GM23248 (cell line): ENCODE results near the gene PER3. TPM values are rescaled to one million over a fixed set of nuclear protein-coding genes. Genes with fewer than 3 reads are reported as not detected.

ENCODE experiments used
- DNase-seq: peaks from one replicate; pipeline ENCODE4 v3.0.0-alpha.2; 2015
- H2AFZ ChIP-seq: fragments of 200-600 bp; sonication (generic); 2 replicates; pipeline ENCODE4 v1.6.1; 2016; ENCODE audit warnings: antibody characterized with exemption
- H3F3A ChIP-seq: fragments of 200-600 bp; sonication (generic); 2 replicates; pipeline ENCODE4 v1.6.1; 2016; ENCODE audit warnings: mild to moderate bottlenecking, antibody characterized with exemption, mixed run types; ENCODE audit not compliant: insufficient read depth
- H3K27ac ChIP-seq: fragments of 200-600 bp; sonication (generic); 2 replicates; pipeline ENCODE4 v1.5.1; 2016; ENCODE audit warnings: mild to moderate bottlenecking
- H3K27me3 ChIP-seq: fragments of 200-600 bp; sonication (generic); replicated peaks from 2 replicates; pipeline ENCODE4 v1.6.1; 2016; ENCODE audit warnings: mild to moderate bottlenecking; ENCODE audit not compliant: insufficient read depth
- H3K36me3 ChIP-seq: fragments of 200-600 bp; sonication (generic); 2 replicates; pipeline ENCODE4 v1.6.1; 2016; ENCODE audit warnings: low read depth, mild to moderate bottlenecking
- H3K4me1 ChIP-seq: fragments of 200-600 bp; sonication (generic); 2 replicates; pipeline ENCODE4 v1.6.1; 2016; ENCODE audit warnings: mild to moderate bottlenecking; ENCODE audit not compliant: insufficient read depth
- H3K4me2 ChIP-seq: fragments of 200-600 bp; sonication (generic); one replicate; pipeline ENCODE4 v1.6.1; 2016; ENCODE audit warnings: mild to moderate bottlenecking; ENCODE audit not compliant: unreplicated experiment
- H3K4me3 ChIP-seq: fragments of 200-600 bp; sonication (generic); 2 replicates; pipeline ENCODE4 v1.5.1; 2016; ENCODE audit warnings: mild to moderate bottlenecking
- H3K79me2 ChIP-seq: fragments of 200-600 bp; sonication (generic); 2 replicates; pipeline ENCODE4 v1.6.1; 2016; ENCODE audit warnings: mild to moderate bottlenecking; ENCODE audit not compliant: insufficient read depth
- H3K9ac ChIP-seq: fragments of 200-600 bp; sonication (generic); 2 replicates; pipeline ENCODE4 v1.6.1; 2016; ENCODE audit warnings: mild to moderate bottlenecking
- H3K9me2 ChIP-seq: fragments of 200-600 bp; sonication (generic); 2 replicates; pipeline ENCODE4 v1.6.1; 2016; ENCODE audit warnings: mixed run types, mild to moderate bottlenecking, moderate library complexity; ENCODE audit not compliant: insufficient read depth
- H3K9me3 ChIP-seq: fragments of 200-600 bp; sonication (generic); one replicate; pipeline ENCODE4 v1.6.1; 2017; ENCODE audit warnings: low read depth
- H4K20me1 ChIP-seq: fragments of 200-600 bp; sonication (generic); 2 replicates; pipeline ENCODE4 v1.6.0; 2016; ENCODE audit not compliant: insufficient read depth
- EZH2 ChIP-seq: fragments of 200-600 bp; sonication (generic); IDR thresholded peaks from 2 replicates; pipeline ENCODE4 v1.6.1; 2018; ENCODE audit warnings: antibody characterized with exemption, mild to moderate bottlenecking; ENCODE audit not compliant: insufficient read depth, poor library complexity, severe bottlenecking
- EZH2phosphoT487 ChIP-seq: fragments of 200-600 bp; sonication (generic); IDR thresholded peaks from 2 replicates; pipeline ENCODE4 v1.6.1; 2018; ENCODE audit warnings: antibody characterized with exemption, moderate library complexity, mild to moderate bottlenecking, low read depth; ENCODE audit not compliant: insufficient read depth
- WGBS, 2 experiments: methylation state at CpG; one replicate each; pipeline ENCODE4 v1.1.6; 2015 to 2017; ENCODE audit warnings: low lambda C conversion rate in 2 of 2, low coverage in 1 of 2; ENCODE audit errors: missing lambda C conversion rate in 2 of 2; 5-methylcytosine and 5-hydroxymethylcytosine counted together
- in situ Hi-C: fragments of 300-500 bp; cut with MboI; formaldehyde crosslinking; loops from 2 replicates; pipeline ENCODE4 v1.15.0; 2020
- polyA plus RNA-seq: library from polyadenylated mRNA; unstranded; fragments of >200 nt; fragmentation: Nextera tagmentation; extraction: Ambion mirVana; gene quantifications from 2 replicates; pipeline ENCODE4 v1.2.1, GENCODE V29; 2016
- total RNA-seq: library from RNA; depleted of rRNA; stranded (reverse); fragments of >200 nt; shearing (Covaris generic); gene quantifications from 2 replicates; pipeline ENCODE4 v1.2.3, GENCODE V29; 2014

PER3 gene
- total and polyA plus RNA-seq, 2 experiments from 2014 or later = 1.1 to 2.4 TPM

DNA sequence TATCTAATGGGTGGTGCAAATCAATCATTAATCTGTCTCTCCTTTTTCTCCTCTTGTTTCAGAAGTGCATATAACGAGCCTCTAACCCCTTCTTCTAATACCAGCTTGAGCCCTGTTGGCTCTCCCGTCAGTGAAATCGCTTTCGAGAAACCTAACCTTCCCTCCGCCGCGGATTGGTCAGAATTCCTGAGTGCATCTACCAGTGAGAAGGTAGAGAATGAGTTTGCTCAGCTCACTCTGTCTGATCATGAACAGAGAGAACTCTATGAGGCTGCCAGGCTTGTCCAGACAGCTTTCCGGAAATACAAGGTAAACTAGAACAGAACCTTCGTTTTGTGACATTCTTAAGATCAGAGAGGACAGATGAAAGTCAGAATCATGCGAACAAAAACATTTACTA, 38.3 kb upstream of the PER3 start:
- Histone ChIP-seq H3F3A (no peaks in the 10 kb centered on the region), H3K27me3 (no peaks in the 10 kb centered on the region; the same call in 1 of the 2 replicates), H3K79me2 (no peaks in the 10 kb centered on the region), H3K9me2 (no peaks in the 10 kb centered on the region), H3K4me1 (no peaks in the 10 kb centered on the region), H3K4me3 (no peak overlapping the region), H3K27ac (no peak overlapping the region), H4K20me1 (no peaks in the 10 kb centered on the region), H3K36me3 (no peaks in the 10 kb centered on the region), H3K4me2 (no peak overlapping the region), H3K9me3 (no peaks in the 10 kb centered on the region), H2AFZ (no peak overlapping the region), H3K9ac (no peak overlapping the region)
- in situ Hi-C loops = loop anchor here (5.0 kb wide), 1 partner anchor 73 kb away; no protein-coding TSS in a partner anchor
- DNase-seq = no peak
- no peak for TF ChIP-seq EZH2
- no peak for TF ChIP-seq EZH2phosphoT487
- 80 to 81% methylated on average over 10 of the region's 10 CpGs for WGBS, 2 experiments

GRCh38 chr1:7747605-7748004, 36.5 kb upstream of the PER3 start:
- no peak for TF ChIP-seq EZH2phosphoT487
- no peak for TF ChIP-seq EZH2
- Histone ChIP-seq H3K4me3 (no peak overlapping the region), H4K20me1 (no peaks in the 10 kb centered on the region), H3K79me2 (no peaks in the 10 kb centered on the region), H3K27me3 (no peaks in the 10 kb centered on the region; the same call in 1 of the 2 replicates), H3K9me3 (no peaks in the 10 kb centered on the region), H3K36me3 (no peaks in the 10 kb centered on the region), H2AFZ (no peak overlapping the region), H3K9ac (no peak overlapping the region), H3K9me2 (no peaks in the 10 kb centered on the region), H3K27ac (no peak overlapping the region), H3K4me2 (no peak overlapping the region), H3F3A (no peaks in the 10 kb centered on the region), H3K4me1 (no peaks in the 10 kb centered on the region)
- in situ Hi-C loops = loop anchor here (5.0 kb wide), 1 partner anchor 75 kb away; no protein-coding TSS in a partner anchor
- DNase-seq = no peak
- 88 to 95% methylated on average over 5 of the region's 5 CpGs for WGBS, 2 experiments

GRCh38 chr1:7749126-7749525, 35.0 kb upstream of the PER3 start:
- Histone ChIP-seq H3K27ac (no peak overlapping the region), H3K79me2 (no peaks in the 10 kb centered on the region), H3K4me1 (no peaks in the 10 kb centered on the region), H3K4me2 (no peak overlapping the region), H3K36me3 (no peaks in the 10 kb centered on the region), H2AFZ (no peak overlapping the region), H3K9me3 (no peaks in the 10 kb centered on the region), H3K9ac (no peak overlapping the region), H3F3A (no peaks in the 10 kb centered on the region), H3K9me2 (no peaks in the 10 kb centered on the region), H3K4me3 (no peak overlapping the region), H3K27me3 (no peaks in the 10 kb centered on the region; the same call in 1 of the 2 replicates), H4K20me1 (no peaks in the 10 kb centered on the region)
- in situ Hi-C loops = loop anchor here (5.0 kb wide), 1 partner anchor 77 kb away; no protein-coding TSS in a partner anchor
- no peak for TF ChIP-seq EZH2phosphoT487
- TF ChIP-seq EZH2 = no peak
- 50 to 56% methylated on average over 5 of the region's 5 CpGs for WGBS, 2 experiments
- DNase-seq = no peak

DNA sequence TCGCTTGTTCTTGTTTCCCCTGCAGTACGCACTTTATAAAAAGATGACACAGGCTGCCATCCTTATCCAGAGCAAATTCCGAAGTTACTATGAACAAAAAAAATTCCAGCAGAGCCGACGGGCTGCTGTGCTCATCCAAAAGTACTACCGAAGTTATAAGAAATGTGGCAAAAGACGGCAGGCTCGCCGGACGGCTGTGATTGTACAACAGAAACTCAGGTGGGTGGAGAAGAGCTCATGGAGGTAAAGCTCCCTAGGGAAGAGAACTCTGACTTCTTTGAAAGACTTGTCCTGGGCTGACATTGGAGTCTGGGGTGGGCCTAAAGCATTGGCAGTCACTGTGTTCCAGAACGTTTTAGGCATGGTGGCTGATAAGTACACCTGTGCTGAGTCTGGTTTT, 32.9 kb upstream of the PER3 start:
- H3K27me3 ChIP-seq = no peaks in the 10 kb centered on the region
- H3K4me3 ChIP-seq = no peak overlapping the region
- H3K9me3 ChIP-seq = no peaks in the 10 kb centered on the region
- H3K9me2 ChIP-seq = no peaks in the 10 kb centered on the region
- no peak overlapping the region for H3K4me2 ChIP-seq
- H4K20me1 ChIP-seq = no peaks in the 10 kb centered on the region
- in situ Hi-C loops = no loop called here
- H3F3A ChIP-seq = no peaks in the 10 kb centered on the region
- H3K27ac ChIP-seq = no peak overlapping the region
- DNase-seq = no peak
- H2AFZ ChIP-seq = no peak overlapping the region
- H3K4me1 ChIP-seq = no peaks in the 10 kb centered on the region
- no peaks in the 10 kb centered on the region for H3K79me2 ChIP-seq
- WGBS, 2 experiments = 81 to 83% methylated on average over 11 of the region's 11 CpGs
- H3K36me3 ChIP-seq = no peaks in the 10 kb centered on the region
- H3K9ac ChIP-seq = no peak overlapping the region
- TF ChIP-seq EZH2phosphoT487 (no peak), EZH2 (no peak)
